ENCODE measurements around the gene CDK5RAP2. TPM values are rescaled to one million over a fixed set of nuclear protein-coding genes. Genes with fewer than 3 reads are reported as not detected.
A peak's percentile ranks its signal among the peaks of the same experiment; 100 is the strongest.

Gene CDK5RAP2
- total and polyA plus RNA-seq, 7 donors = 10.6 to 57.8 (median 41.0) TPM

DNA sequence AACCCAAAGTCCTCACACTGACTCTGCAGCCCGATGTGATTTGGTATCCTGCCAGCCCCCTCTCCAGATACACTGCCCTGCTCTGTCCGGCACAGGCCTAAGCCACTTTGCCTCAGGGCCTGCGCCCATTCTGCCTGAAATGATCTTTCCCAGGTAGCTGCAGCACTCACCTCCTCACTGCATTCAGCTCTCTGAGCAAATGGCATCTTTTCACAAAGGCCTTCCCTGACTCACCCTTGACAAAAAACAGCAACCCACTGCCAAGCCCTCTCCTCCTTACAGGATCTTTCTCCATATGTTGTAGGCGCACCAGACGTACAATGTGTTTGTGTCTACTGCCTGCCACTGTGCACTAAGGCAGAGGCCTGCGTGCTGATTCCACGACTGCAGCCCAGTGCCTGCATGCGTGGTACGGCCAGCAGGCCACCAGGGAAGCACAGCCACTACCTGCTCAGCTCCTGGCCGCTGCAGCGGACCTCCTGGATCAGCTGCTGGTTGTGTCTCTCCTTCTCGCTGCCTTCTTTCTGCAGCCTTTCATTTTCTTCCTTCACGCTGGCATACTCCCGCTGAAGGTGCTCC lies 171.2 kb downstream of the CDK5RAP2 start:
- TF ChIP-seq EP300 (IDR thresholded peaks at IDR 0.05) (no peak), POLR2AphosphoS5 (IDR thresholded peaks at IDR 0.05) (no peak), POLR2A (IDR thresholded peaks at IDR 0.05) (no peak)
- TF ChIP-seq, protein P1, sequence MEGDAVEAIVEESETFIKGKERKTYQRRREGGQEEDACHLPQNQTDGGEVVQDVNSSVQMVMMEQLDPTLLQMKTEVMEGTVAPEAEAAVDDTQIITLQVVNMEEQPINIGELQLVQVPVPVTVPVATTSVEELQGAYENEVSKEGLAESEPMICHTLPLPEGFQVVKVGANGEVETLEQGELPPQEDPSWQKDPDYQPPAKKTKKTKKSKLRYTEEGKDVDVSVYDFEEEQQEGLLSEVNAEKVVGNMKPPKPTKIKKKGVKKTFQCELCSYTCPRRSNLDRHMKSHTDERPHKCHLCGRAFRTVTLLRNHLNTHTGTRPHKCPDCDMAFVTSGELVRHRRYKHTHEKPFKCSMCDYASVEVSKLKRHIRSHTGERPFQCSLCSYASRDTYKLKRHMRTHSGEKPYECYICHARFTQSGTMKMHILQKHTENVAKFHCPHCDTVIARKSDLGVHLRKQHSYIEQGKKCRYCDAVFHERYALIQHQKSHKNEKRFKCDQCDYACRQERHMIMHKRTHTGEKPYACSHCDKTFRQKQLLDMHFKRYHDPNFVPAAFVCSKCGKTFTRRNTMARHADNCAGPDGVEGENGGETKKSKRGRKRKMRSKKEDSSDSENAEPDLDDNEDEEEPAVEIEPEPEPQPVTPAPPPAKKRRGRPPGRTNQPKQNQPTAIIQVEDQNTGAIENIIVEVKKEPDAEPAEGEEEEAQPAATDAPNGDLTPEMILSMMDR (IDR thresholded peaks at IDR 0.05) = no peak
- DNase-seq = no peak
- Histone ChIP-seq H3K27ac (peak overlapping the region in 2 of 4 donors; percentile 21 to 77), H3K36me3 (peaks cover 5 to 50% (median 26%) of the 10 kb centered on the region in 4 donors), H3K4me3 (no peak overlapping the region), H3K4me1 (peaks cover 0 to 43% (median 32%) of the 10 kb centered on the region in 4 donors), H3K9me3 (no peaks in the 10 kb centered on the region), H3K27me3 (no peaks in the 10 kb centered on the region)
- 96 to 97% methylated on average over 14 of the region's 14 CpGs for WGBS, 2 donors
- intact Hi-C loops (cut with DNase I) = no loop called here

DNA sequence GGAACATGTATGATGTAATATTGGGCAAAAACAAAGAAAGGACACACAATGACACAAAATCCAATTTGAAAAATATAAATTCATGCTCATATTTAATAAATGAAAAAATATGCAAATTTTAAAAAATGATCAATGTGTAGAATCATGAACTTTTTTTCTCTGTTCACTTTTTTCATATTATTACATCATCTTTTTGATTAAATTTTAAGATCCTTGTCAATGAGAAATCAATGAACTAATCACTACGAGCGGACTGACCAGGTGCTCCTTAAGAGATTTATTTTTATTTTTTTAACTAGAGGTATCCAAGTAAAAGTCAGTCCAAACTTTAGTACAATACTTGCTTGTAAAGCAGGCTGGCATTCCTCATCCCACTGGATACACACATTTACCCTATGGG lies 174.1 kb downstream of the CDK5RAP2 start:
- H3K4me1 ChIP-seq = peaks cover 0 to 16% (median 8%) of the 10 kb centered on the region in 4 donors
- 96 to 97% methylated on average over 2 of the region's 2 CpGs for WGBS, 2 donors
- DNase-seq = no peak
- intact Hi-C loops (cut with DNase I) = no loop called here
- H3K27ac ChIP-seq = no peak overlapping the region
- H3K9me3 ChIP-seq = no peaks in the 10 kb centered on the region
- TF ChIP-seq POLR2AphosphoS5 (IDR thresholded peaks at IDR 0.05) = no peak
- TF ChIP-seq POLR2A (IDR thresholded peaks at IDR 0.05) = no peak
- TF ChIP-seq, protein P1 (IDR thresholded peaks at IDR 0.05) = no peak
- TF ChIP-seq EP300 (IDR thresholded peaks at IDR 0.05) = no peak
- no peaks in the 10 kb centered on the region for H3K27me3 ChIP-seq
- H3K4me3 ChIP-seq = no peak overlapping the region
- H3K36me3 ChIP-seq = peaks cover 16 to 77% (median 35%) of the 10 kb centered on the region in 4 donors

DNA sequence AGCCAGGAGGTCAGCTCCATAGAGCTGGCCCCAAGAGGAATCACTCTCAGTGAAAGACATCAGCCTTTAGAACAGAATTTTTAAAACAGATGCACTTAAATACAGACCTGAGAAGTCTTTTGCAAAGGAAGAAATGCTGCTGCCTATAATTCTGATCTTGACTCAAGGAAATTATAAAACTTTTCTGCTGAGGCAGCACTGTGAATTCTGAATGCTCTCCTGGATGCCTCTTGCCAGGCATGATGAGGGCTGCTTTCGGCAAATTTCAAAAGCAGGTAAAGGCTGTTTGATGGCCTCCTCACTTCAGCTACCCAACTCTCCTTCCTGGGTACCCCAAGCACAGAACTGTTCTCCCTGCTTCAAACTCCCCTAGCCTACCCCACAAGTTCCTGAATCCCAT lies 174.8 kb downstream of the CDK5RAP2 start:
- 98 to 100% methylated on average over 1 of the region's 1 CpG for WGBS, 2 donors
- Histone ChIP-seq H3K27ac (no peak overlapping the region), H3K36me3 (peaks cover 16 to 84% (median 41%) of the 10 kb centered on the region in 4 donors), H3K9me3 (no peaks in the 10 kb centered on the region), H3K27me3 (no peaks in the 10 kb centered on the region), H3K4me3 (no peak overlapping the region), H3K4me1 (peaks cover 0 to 9% (median 4%) of the 10 kb centered on the region in 4 donors)
- intact Hi-C loops (cut with DNase I) = no loop called here
- DNase-seq = no peak
- TF ChIP-seq, protein P1 (IDR thresholded peaks at IDR 0.05) = no peak
- TF ChIP-seq EP300 (IDR thresholded peaks at IDR 0.05) (no peak), POLR2A (IDR thresholded peaks at IDR 0.05) (no peak), POLR2AphosphoS5 (IDR thresholded peaks at IDR 0.05) (no peak)

DNA sequence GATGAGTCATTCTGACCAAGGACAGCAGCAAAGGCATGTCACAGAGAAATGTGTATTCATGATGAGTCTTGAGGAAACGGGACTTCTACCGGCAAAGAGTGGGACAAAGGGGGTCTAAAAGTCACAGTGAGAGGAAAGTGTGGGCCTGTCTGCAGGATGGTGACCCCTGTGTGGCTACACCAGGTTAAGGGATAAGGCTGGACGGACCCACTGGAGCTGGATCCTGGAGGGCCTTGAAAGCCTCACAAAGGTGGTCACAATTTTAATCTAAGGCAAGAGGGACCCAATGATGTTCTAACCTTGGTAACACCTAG lies 176.5 kb downstream of the CDK5RAP2 start:
- H3K9me3 ChIP-seq = no peaks in the 10 kb centered on the region
- H3K4me3 ChIP-seq = no peak overlapping the region
- peaks cover 16 to 95% (median 43%) of the 10 kb centered on the region in 4 donors for H3K36me3 ChIP-seq
- intact Hi-C loops (cut with DNase I) = no loop called here
- H3K4me1 ChIP-seq = no peaks in the 10 kb centered on the region
- TF ChIP-seq, protein P1 (IDR thresholded peaks at IDR 0.05) = no peak
- TF ChIP-seq POLR2AphosphoS5 (IDR thresholded peaks at IDR 0.05) (no peak), POLR2A (IDR thresholded peaks at IDR 0.05) (no peak), EP300 (IDR thresholded peaks at IDR 0.05) (no peak)
- DNase-seq = peak; percentile 28
- H3K27me3 ChIP-seq = no peaks in the 10 kb centered on the region
- 89 to 91% methylated on average over 3 of the region's 3 CpGs for WGBS, 2 donors
- H3K27ac ChIP-seq = no peak overlapping the region

Data from sigmoid colon (tissue), 7 donors.